ENCODE measurements around the gene APC2.

APC2 gene

DNA sequence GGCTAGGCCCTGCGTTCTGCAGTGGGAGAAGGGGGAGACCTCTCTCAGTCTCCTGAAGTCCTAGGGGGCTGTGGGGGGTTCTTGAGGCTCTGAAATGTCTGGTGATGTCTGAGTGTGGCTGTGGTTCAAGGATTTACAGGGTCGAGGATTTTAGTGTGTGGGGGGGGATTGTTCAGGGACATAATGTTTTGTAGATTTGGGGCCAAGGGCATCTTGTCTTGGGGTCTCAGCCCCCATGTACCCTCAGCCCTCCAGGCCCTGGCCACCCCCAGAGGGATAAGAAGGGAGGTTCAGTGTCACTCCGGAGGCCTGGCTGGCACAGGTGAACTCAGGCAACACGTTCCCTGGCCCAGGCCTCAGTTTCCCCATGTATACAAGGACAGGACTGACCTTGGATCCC is 2.4 kb upstream of the APC2 start:
- DNase-seq = no peak

DNA sequence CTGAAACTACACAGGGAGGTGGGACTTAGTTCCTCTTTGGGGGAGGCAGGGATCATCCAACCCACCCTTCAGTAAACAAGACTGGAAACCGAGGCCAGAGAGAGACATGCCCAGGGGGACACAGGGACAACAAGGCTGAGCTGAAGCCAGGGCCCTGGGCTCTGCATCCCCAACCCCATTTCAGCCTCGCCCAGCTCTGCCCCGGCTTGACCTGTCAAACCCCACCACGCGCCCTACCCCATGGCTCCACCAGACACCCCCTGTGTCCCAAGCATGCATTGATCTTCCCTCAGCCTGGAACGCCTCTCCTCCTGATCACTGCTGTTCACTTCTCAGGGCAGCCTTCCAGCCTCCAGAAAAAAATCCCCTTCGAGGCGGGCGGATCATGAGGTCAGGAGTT is 2.0 kb upstream of the APC2 start:
- DNase-seq = no peak

DNA sequence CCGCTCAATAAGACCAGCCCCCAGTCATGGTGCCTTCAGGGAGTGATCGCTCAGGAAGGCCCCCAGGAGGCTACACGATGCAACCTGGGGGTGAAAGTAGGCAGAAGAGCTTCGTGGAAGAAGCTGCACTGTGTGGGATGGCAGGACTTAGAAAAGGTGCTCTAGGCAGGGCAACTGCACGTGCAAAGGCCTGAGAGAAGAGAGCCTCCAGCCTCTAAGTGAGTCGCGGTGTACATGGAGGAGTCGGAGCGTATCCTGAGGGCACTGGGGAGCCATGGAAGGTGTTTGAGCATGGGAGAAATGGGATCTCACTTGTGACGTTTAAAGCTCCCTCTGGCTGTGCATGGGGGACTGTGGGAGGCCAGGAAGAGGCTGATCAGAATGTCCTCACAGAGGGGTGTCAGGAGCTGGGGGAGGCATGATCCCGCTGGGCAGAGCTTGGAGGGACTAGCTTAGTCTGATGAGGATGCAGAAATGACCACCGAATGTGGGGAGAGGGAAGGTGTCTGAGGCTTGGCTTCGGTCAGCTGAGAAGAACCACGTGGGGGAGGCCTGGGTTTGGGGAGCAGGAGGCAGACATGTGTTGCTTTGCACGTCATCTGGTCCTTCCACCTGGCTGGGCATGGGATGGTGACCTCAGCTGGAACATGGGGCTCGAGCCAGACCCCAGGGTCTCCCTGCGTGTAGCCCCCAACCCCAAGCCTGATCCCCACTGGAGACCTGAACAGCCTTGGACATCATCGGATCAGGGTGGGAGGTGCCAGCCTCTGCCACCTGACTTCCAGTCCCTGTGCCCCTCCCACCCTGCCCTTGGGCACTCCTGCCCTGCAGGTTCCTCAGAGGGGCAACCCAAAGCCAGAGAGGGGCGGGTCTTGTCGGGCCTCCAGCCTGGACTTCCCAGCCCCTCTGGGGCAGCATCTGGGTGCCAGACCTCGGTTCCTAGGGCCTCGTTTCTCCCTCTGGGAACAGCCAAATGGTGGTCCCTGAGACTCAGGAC is 1.1 kb downstream of the APC2 start:
- DNase-seq = no peak

DNA sequence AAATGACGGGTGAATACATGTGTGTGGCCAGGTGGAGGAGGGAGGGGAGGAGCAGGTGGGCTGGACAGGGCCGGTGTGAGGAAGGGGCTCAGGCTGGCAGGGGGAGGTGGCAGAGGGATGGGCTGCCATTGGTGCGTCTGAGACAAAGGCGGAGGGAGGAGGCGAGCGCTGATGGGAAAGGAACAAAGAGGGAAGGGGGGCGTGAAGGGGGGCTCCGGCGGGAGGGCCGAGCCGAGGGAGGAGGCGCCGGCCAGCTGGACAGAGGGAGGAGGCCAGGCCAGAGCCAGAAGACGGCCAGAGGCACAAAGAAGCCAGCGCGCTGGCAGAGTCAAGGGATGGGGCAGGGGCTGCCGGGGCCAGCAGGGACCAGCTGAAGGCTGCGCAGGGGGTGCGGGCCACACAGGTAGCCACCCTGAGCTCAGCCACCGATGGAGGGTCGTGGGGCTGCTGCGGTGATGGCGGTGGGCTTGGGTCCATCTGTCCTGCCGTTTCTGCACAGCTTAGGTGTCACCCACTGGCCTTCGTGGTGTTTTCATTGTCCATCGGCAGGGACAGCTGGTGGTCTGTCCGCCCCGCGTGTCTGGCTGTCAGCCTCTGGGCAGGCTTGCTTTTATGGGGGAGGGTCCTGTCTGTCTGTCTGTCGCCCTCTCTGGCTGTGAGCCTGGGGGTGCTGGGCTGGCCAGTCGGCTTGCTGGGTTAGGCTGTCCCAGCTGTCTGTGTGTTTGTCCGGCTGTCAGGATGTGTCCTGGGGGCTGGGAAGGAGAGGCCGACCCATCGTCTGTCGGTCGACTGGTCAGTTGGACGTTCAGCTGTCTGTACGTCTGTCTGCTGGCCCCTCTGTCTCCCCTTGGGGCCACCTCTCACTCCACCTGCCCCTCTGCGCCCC is 2.2 kb downstream of the APC2 start:
- DNase-seq = no peak

DNA sequence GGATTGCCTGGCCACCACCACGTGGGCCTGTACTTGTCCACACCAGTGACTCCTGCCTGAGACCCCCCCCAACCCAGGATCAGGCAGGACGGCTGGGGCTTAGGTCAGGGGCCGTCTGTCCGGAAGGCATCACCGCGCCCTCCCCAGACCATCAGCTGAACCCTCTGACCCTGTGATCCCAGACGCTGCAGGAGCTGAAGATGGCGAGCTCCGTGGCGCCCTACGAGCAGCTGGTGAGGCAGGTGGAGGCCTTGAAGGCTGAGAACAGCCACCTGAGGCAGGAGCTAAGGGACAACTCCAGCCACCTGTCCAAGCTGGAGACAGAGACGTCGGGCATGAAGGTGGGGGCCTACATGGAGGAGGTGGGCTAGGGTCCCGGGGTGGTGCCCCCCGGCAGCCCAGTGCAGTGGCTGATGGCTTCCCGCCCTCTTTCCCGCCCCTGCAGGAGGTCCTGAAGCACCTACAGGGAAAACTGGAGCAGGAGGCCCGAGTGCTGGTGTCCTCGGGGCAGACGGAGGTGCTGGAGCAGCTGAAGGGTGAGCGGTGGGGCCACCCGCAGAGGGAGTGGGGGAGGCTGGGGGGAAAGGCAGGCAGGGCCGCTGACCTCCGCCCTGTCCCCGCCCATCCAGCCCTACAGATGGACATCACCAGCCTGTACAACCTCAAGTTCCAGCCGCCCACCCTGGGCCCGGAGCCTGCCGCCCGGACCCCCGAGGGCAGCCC is 3.0 kb downstream of the APC2 start:
- no peak for DNase-seq

DNA sequence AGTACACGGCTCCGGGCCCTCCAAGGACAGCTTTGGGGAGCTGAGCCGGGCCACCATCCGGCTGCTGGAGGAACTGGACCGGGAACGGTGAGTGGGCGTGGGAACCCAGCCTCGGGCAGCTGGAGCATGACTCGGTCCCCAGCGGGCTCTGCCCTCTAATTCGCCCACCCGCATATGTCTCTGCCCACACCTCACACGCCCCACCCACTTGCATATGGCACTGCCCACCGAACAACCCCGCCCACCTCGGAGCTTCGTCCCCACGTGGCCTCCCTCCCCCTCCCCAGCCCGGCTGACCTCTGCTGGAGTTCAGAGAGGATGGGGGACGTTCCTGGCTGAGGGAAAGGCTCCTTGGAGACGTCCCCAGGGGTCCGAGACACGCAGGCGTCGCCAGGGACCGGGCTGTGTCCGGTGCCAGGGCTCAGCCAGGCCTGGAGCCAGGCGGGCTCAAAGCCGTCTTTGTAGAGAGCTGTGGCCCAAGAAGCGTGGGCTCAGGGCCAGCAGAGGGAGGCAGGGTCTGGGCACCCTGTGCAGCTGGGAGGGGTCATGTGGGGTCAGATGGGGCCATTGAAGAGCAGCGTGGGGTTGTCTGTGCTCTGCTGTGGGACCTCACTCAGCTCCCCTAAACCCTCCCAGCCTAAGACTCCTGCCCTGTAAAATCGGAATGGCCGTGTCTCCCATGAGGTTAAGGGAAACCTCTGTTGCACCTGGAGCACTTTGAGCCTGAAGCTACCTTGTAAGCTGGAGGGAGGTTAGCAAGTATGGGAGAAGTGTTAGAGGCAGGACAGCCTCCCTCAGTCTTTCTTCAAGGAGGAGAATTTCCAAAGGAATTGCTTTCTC is 3.8 kb downstream of the APC2 start:
- DNase-seq = no peak

DNA sequence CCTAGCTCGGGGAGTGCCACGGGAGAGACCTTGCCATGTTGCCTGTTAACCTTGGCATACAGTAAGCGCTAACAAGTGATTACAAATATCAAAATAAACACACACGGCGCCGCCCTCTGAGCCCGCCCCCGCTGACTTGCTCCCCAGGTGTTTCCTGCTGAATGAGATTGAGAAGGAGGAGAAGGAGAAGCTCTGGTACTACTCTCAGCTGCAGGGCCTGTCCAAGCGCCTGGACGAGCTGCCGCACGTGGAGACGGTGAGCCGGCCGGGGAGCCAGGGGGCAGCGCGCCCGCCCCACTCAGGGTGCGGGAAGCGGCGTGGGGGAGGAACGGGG is 5.0 kb downstream of the APC2 start:
- DNase-seq = no peak

DNA sequence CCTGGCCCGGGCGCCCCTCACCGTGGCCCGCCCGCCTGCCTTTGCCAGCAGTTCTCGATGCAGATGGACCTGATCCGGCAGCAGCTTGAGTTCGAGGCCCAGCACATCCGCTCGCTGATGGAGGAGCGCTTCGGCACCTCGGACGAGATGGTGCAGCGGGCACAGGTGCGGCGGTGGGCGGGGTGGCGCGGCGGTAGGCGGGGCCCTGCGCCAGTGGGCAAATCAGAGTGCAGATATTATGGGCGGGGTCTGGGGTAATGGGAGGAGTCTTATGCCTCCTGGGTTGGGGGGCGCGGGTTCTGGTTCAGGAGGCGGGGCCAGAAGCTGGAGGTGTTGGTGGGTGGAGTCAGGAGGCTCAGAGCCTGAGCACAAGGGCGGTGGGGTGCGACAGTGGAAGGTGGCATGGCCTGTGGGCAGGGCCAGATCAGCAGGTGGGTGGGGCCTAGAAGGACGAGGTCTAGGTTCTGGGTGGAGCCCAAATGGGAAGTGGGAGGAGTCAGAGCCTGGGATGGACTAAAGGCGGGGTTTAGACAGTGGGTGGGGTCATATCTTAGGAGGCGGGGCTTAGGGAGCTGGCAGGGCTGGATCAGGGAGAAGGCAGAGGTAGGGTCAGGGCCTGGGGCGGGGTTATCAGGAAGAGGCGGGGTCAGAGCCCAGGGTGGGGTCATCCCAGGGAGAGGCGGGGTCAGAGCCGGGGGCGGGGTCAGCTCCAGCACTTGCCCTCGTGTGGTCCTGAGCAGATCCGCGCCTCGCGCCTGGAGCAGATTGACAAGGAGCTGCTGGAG is 5.6 kb downstream of the APC2 start:
- DNase-seq = no peak

DNA sequence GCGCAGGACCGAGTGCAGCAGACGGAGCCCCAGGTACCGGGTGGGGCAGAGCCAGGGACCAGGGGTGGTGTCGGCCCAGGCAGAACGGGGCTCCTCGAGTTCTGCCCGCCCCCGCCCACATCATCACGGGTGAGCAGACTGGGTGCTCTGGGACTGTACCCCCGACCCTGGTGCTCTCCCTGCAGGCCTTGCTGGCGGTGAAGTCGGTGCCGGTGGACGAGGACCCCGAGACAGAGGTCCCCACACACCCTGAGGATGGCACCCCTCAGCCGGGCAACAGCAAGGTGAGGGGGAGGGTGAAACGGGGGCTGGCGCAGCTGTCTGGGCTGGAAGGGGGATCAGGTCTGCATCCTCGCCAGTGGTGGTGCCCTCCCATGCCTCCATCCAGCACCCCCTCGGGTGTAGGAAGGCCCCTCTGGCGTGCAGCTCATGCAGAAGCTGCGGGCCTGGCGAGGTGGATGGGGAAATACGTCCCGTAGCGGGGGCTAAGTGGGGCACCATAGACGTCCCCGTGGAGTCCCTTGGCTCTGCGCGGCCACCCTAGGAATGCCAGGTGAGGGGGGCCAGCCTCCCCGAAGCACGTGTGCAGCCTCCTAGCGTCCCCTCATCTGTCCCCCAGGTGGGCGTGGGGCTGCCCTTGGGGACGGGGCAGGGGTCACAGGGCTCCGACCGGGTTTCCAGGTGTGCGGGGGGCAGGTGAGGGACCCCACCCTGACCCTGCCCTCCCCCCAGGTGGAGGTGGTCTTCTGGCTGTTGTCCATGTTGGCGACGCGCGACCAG is 6.4 kb downstream of the APC2 start:
- no peak for DNase-seq

DNA sequence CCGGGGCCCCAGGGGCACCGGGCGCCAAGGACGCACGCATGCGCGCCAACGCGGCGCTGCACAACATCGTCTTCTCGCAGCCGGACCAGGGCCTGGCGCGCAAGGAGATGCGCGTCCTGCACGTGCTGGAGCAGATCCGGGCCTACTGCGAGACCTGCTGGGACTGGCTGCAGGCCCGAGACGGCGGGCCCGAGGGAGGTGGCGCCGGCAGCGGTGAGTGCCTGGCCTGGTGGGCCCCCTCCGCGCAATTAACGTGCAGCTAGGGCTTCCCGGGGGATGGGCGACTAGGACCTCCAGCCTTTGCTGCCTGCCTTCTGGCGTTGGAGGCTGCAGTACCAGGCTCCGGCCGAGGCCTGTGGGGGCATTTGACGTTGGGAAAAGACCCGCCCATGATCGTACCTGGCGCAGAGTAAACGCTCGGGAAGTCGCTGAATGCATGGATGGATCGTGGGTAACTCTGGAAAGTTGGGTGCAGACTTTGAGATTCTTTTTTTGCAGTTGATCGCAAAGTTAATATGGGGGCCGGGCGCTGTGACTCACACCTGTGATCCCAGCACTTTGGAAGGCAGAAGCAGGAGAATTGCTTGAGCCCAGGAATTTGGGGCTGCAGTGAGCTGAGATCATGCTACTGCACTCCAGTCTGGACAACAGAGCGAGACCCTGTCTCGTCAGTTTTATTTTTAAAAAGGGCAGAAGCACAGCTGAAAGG is 7.3 kb downstream of the APC2 start:
- DNase-seq = no peak

DNA sequence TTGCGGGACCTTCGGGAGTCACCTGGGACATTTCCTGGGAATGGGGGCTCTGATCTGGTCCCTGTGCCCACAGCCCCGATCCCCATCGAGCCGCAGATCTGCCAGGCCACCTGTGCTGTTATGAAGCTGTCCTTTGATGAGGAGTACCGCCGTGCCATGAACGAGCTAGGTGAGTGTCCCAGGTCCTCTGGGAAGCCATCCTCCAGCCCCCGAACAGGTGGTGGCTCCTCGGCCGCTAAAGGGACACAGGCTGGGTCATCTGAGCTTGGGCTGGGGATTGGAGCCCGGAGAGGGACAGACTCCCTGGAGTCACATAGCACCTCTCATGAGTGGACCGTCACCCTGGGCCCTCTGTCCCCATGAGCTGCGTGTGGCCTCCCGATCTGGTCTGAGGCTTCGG is 8.0 kb downstream of the APC2 start:
- DNase-seq = no peak

DNA sequence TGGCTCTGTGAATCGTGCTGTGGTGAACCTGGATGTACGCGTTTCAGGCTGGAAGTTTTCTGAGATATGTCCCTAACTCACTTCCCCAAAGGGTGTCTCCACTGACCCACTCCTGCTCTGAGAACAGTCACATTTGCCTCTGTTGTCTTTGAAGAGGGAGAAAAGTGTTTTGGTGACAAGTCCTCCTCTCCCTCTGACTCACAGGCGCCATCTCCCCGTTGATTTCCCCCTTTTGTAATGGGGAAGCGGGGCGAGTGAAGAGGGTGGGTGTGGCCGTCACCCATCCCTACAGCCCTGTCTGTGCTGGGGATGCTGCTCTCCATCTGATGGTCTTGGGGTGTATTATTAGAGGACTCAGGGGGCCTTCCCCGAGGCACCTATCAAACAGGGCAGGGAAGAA is 9.6 kb downstream of the APC2 start:
- DNase-seq = no peak

DNA sequence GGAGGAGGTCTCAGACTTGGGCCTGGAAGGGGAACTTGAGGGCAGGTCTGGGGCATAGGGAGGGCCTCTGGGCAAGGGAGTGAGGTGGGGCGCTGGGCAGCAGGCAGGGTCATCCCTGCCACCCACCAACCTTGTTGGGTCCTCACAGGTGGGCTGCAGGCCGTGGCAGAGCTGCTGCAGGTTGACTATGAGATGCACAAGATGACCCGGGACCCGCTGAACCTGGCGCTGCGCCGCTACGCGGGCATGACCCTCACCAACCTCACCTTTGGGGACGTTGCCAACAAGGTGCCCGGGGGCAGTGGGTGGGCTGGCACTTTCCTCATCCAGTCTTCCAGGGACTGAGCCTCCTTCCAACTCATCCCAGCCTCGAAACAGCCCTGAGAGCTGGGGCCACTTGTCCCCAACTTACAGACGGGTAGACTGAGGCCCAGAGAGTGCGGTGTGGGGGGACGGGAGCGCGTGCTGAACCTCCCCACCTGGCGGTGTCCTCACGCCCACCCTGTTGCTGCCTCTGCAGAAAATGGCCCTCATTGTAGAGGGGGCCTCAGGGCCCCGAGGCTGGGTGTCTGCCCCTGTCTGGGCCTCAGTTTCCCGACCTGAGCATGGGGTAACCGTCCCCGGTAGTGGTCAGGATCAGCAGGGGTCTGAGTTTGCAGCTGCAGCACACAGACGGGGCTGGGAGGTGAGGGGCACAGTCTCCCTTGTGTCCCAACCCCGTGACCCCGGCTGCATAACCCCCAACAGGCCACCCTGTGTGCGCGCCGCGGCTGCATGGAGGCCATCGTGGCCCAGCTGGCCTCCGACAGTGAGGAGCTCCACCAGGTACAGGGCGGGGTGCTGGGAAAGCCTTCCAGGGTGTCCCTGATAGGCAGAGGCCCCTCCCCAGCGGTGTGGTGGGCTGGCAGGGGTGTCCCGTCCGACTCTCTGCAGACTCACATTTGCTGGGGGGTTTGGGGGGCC is 10.4 kb downstream of the APC2 start:
- DNase-seq = no peak

DNA sequence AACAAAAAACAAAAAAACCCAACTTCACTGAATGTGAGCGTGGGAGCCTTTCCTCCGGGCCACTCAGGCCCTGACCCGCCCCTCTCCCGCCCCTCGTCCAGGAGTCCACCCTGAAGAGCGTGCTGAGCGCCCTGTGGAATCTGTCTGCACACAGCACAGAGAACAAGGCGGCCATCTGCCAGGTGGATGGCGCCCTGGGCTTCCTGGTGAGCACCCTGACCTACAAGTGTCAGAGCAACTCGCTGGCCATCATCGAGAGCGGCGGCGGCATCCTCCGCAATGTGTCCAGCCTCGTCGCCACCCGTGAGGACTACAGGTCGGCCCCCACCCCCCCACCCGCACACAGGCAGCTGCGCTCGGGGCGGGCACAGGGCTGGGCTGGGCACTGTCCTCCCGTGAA is 11.9 kb downstream of the APC2 start:
- no peak for DNase-seq

DNA sequence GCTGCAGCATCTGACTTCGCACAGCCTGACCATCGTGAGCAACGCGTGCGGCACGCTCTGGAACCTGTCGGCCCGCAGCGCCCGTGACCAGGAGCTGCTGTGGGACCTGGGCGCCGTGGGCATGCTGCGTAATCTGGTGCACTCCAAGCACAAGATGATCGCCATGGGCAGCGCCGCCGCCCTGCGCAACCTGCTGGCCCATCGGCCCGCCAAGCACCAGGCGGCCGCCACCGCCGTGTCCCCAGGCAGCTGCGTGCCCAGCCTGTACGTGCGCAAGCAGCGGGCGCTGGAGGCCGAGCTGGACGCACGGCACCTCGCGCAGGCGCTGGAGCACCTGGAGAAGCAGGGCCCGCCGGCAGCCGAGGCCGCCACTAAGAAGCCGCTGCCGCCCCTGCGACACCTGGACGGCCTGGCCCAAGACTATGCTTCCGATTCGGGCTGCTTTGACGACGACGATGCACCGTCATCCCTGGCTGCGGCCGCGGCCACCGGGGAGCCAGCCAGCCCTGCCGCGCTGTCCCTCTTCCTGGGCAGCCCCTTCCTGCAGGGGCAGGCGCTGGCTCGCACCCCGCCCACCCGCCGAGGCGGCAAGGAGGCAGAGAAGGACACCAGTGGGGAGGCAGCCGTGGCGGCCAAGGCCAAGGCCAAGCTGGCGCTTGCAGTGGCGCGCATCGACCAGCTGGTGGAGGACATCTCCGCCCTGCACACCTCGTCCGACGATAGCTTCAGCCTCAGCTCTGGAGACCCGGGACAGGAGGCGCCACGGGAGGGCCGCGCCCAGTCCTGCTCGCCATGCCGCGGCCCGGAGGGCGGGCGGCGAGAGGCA is 15.5 kb downstream of the APC2 start:
- no peak for DNase-seq

DNA sequence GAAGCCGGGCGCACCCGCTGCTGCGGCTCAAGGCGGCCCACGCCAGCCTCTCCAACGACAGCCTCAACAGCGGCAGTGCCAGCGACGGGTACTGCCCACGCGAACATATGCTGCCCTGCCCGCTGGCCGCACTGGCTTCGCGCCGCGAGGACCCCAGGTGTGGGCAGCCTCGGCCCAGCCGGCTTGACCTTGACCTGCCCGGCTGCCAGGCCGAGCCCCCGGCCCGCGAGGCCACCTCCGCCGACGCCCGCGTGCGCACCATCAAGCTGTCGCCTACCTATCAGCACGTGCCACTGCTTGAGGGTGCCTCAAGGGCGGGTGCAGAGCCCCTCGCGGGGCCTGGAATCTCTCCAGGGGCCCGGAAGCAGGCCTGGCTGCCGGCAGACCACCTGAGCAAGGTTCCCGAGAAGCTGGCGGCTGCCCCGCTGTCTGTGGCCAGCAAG is 16.1 kb downstream of the APC2 start:
- DNase-seq = no peak

DNA sequence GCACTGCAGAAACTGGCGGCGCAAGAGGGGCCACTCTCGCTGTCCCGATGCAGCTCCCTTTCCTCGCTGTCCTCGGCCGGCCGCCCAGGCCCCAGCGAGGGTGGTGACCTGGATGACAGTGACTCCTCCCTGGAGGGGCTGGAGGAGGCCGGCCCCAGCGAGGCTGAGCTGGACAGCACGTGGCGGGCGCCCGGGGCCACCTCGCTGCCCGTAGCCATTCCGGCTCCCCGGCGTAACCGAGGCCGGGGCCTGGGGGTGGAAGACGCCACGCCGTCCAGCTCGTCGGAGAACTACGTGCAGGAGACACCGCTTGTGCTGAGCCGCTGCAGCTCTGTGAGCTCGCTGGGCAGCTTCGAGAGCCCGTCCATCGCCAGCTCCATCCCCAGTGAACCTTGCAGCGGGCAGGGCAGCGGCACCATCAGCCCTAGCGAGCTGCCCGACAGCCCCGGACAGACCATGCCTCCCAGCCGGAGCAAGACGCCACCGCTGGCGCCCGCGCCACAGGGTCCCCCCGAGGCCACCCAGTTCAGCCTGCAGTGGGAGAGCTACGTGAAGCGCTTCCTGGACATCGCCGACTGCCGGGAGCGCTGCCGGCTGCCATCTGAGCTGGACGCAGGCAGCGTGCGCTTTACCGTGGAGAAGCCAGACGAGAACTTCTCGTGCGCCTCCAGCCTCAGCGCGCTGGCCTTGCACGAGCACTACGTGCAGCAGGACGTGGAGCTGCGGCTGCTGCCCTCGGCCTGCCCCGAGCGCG is 16.7 kb downstream of the APC2 start:
- no peak for DNase-seq
